ENCODE measurements around the gene FAAP100.

DNA sequence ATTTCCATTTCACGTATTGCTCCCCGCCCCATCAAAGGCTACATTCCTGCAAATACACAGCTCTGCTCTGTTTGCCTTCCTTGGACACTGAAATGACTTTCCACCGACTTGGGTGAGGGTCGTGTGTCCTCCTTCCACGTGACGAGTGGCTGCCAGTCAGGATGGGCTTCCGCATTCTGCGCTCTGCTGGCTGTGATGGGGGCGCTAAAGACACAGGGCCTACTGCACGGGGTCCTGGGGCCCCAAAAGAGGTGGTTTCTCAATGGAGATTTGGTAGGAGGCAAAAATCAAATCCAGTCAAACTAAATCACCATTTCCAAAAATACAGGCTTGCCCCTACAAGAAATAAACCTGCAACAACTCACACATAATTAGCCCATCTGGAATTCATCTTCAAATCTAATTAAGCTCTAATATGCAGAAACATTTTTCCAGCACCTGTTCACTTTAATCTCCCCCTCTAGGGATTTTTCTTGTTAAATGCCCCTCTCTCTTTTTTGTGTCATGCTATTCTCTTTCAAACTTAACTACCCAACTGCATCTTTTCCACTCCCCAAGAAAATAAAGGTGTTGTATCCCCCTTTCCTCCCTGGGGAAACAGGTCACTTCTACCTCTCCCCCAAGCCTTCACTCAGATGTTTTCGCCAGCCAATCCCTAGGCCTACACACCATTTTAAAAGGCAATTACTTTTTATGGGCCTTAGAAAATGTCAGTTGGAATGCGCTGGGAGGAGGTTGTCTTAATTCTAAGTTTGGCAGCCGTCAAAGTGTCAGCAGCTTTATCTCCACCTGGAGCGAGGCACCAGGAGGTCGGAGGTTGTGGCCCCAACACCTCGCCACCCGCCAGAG, 21.9 kb upstream of the FAAP100 start:
- TF ChIP-seq CTCF (IDR thresholded peaks at IDR 0.05): no peak
- TF ChIP-seq POLR2A (IDR thresholded peaks at IDR 0.05): no peak
- no peak for TF ChIP-seq POLR2AphosphoS5 (IDR thresholded peaks at IDR 0.05; ENCODE audit: insufficient read depth in 1 of 2, low read depth in 1 of 2)

Measured in vagina (tissue), 2 donors.